HEK293 (cell line): ENCODE results near the gene GRK5.

Source experiments
- CTCF ChIA-PET: fragments of 350-600 bp; formaldehyde crosslinking; extraction: SDS; loops from one replicate; lab custom pipeline; 2021; ENCODE audit warnings: antibody characterized with exemption; lab: Yijun Ruan, JAX
- POLR2A ChIA-PET: fragments of 300-600 bp; formaldehyde crosslinking; extraction: SDS; loops from one replicate; lab custom pipeline; 2020; ENCODE audit warnings: antibody characterized with exemption, inconsistent platforms; lab: Yijun Ruan, JAX
- H3K27ac ChIP-seq: fragments of 200-500 bp; sonication (Bioruptor generic); 2 replicates; pipeline ENCODE4 v1.5.1; 2014; ENCODE audit warnings: low read depth, low read length, control low read depth, inconsistent platforms; ENCODE audit errors: extremely low read depth
- H3K36me3 ChIP-seq, 2 experiments: fragments of 200-500 bp in 1 of 2; sonication (Bioruptor generic) in 1 of 2; 1 replicate in 1 of 2; 2 replicates in 1 of 2; pipeline ENCODE4 v1.5.1; 2014 to 2017; ENCODE audit warnings: inconsistent platforms in 2 of 2, low read length in 2 of 2; ENCODE audit not compliant: control insufficient read depth in 2 of 2, insufficient read depth in 1 of 2
- H3K4me1 ChIP-seq: fragments of 200-500 bp; sonication (Bioruptor generic); 2 replicates; pipeline ENCODE4 v1.5.1; 2014; ENCODE audit warnings: mild to moderate bottlenecking, low read length, inconsistent platforms; ENCODE audit not compliant: control insufficient read depth, insufficient read depth
- H3K4me3 ChIP-seq: 2 replicates; pipeline ENCODE4 v1.5.1; 2011; ENCODE audit warnings: low read depth, mild to moderate bottlenecking, control low read depth, low read length, moderate library complexity
- H3K9me3 ChIP-seq: fragments of 200-500 bp; sonication (Bioruptor generic); 2 replicates; pipeline ENCODE4 v1.5.1; 2014; ENCODE audit warnings: low read depth, low read length, inconsistent platforms; ENCODE audit not compliant: control insufficient read depth, insufficient read depth
- GFI1B ChIP-seq: fragments of 450-650 bp; formaldehyde crosslinking; IDR thresholded peaks from 2 replicates; pipeline ENCODE4 v1.5.1; 2016; ENCODE audit warnings: missing biosample characterization, missing genetic modification characterization
- GLIS2 ChIP-seq: fragments of 450-650 bp; formaldehyde crosslinking; IDR thresholded peaks from 2 replicates; pipeline ENCODE4 v1.5.1; 2016; ENCODE audit warnings: missing biosample characterization, missing genetic modification characterization
- IKZF3 ChIP-seq: fragments of 450-650 bp; IDR thresholded peaks from 2 replicates; pipeline ENCODE4 v1.5.0; 2018; ENCODE audit warnings: missing biosample characterization, mild to moderate bottlenecking, missing genetic modification characterization, moderate library complexity
- KLF10 ChIP-seq: fragments of 450-650 bp; IDR thresholded peaks from 2 replicates; pipeline ENCODE4 v1.5.1; 2018; ENCODE audit warnings: missing biosample characterization, mild to moderate bottlenecking, missing genetic modification characterization
- KLF16 ChIP-seq: fragments of 450-650 bp; formaldehyde crosslinking; IDR thresholded peaks from 2 replicates; pipeline ENCODE4 v1.5.1; 2017; ENCODE audit warnings: missing biosample characterization, missing genetic modification characterization
- KLF7 ChIP-seq: fragments of 450-650 bp; formaldehyde crosslinking; IDR thresholded peaks from 2 replicates; pipeline ENCODE4 v1.5.1; 2016; ENCODE audit warnings: missing biosample characterization, missing genetic modification characterization, borderline replicate concordance
- KLF8 ChIP-seq: fragments of 450-650 bp; formaldehyde crosslinking; IDR thresholded peaks from 2 replicates; pipeline ENCODE4 v1.5.1; 2016; ENCODE audit warnings: missing biosample characterization, missing genetic modification characterization
- MYNN ChIP-seq: fragments of 450-650 bp; formaldehyde crosslinking; IDR thresholded peaks from 2 replicates; pipeline ENCODE4 v1.5.1; 2016; ENCODE audit warnings: missing biosample characterization, missing genetic modification characterization, borderline replicate concordance
- SP7 ChIP-seq: fragments of 450-650 bp; formaldehyde crosslinking; IDR thresholded peaks from 2 replicates; pipeline ENCODE4 v1.5.1; 2016; ENCODE audit warnings: missing biosample characterization, missing genetic modification characterization
- ZFP69B ChIP-seq: fragments of 450-650 bp; formaldehyde crosslinking; IDR thresholded peaks from 2 replicates; pipeline ENCODE4 v1.5.1; 2016; ENCODE audit warnings: missing biosample characterization, missing genetic modification characterization
- ZNF155 ChIP-seq: fragments of 450-650 bp; formaldehyde crosslinking; IDR thresholded peaks from 2 replicates; pipeline ENCODE4 v1.5.1; 2016; ENCODE audit warnings: missing biosample characterization, missing genetic modification characterization
- ZNF16 ChIP-seq: fragments of 450-650 bp; formaldehyde crosslinking; IDR thresholded peaks from 2 replicates; pipeline ENCODE4 v1.5.1; 2016; ENCODE audit warnings: low read depth, missing biosample characterization, missing genetic modification characterization
- ZNF223 ChIP-seq: fragments of 450-650 bp; formaldehyde crosslinking; IDR thresholded peaks from 2 replicates; pipeline ENCODE4 v1.5.1; 2016; ENCODE audit warnings: missing biosample characterization, missing genetic modification characterization
- ZNF239 ChIP-seq: fragments of 450-650 bp; formaldehyde crosslinking; IDR thresholded peaks from 2 replicates; pipeline ENCODE4 v1.5.1; 2016; ENCODE audit warnings: missing biosample characterization, missing genetic modification characterization
- ZNF335 ChIP-seq: fragments of 450-650 bp; formaldehyde crosslinking; conservative IDR thresholded peaks from 2 replicates; pipeline ENCODE4 v1.5.1; 2016; ENCODE audit warnings: missing biosample characterization, missing genetic modification characterization
- ZNF529 ChIP-seq: fragments of 450-650 bp; formaldehyde crosslinking; IDR thresholded peaks from 2 replicates; pipeline ENCODE4 v1.5.1; 2017; ENCODE audit warnings: missing genetic modification characterization, missing biosample characterization; ENCODE audit not compliant: insufficient replicate concordance
- ZNF585B ChIP-seq: fragments of 450-650 bp; formaldehyde crosslinking; IDR thresholded peaks from 2 replicates; pipeline ENCODE4 v1.5.1; 2016; ENCODE audit warnings: missing biosample characterization, missing genetic modification characterization
- ZNF600 ChIP-seq: fragments of 450-650 bp; formaldehyde crosslinking; IDR thresholded peaks from 2 replicates; pipeline ENCODE4 v1.5.1; 2016; ENCODE audit warnings: missing biosample characterization, missing genetic modification characterization
- ZNF677 ChIP-seq: fragments of 450-650 bp; IDR thresholded peaks from 2 replicates; pipeline ENCODE4 v1.5.0; 2018; ENCODE audit warnings: missing biosample characterization, mild to moderate bottlenecking, missing genetic modification characterization, moderate library complexity
- ZNF692 ChIP-seq: fragments of 450-650 bp; formaldehyde crosslinking; IDR thresholded peaks from 2 replicates; pipeline ENCODE4 v1.5.1; 2016; ENCODE audit warnings: missing biosample characterization, missing genetic modification characterization
- ZNF776 ChIP-seq: fragments of 450-650 bp; formaldehyde crosslinking; IDR thresholded peaks from 2 replicates; pipeline ENCODE4 v1.5.0; 2017; ENCODE audit warnings: missing biosample characterization, missing genetic modification characterization, borderline replicate concordance
- ZXDB ChIP-seq: fragments of 450-650 bp; formaldehyde crosslinking; IDR thresholded peaks from 2 replicates; pipeline ENCODE4 v1.5.1; 2016; ENCODE audit warnings: missing biosample characterization, missing genetic modification characterization
- TF ChIP-seq, protein P1 (sequence below): IDR thresholded peaks from 2 replicates; pipeline ENCODE4 v1.6.1; 2011; ENCODE audit warnings: mild to moderate bottlenecking, low read depth, low read length, borderline replicate concordance
- TF ChIP-seq, protein P2 (sequence below): fragments of 450-650 bp; formaldehyde crosslinking; IDR thresholded peaks from 2 replicates; pipeline ENCODE4 v1.5.1; 2016; ENCODE audit warnings: missing biosample characterization, missing genetic modification characterization
- TF ChIP-seq, protein P3 (sequence below): fragments of 450-650 bp; formaldehyde crosslinking; IDR thresholded peaks from 2 replicates; pipeline ENCODE4 v1.5.1; 2016; ENCODE audit warnings: missing biosample characterization, missing genetic modification characterization, borderline replicate concordance

GRK5 gene

GRCh38 chr10:119316002-119316358 lies 108.6 kb downstream of the GRK5 start:
- H3K4me3 ChIP-seq, result no peak overlapping the region
- H3K27ac ChIP-seq, result peak overlapping the region; percentile 70; the same call in 1 of the 2 replicates
- H3K9me3 ChIP-seq, result no peaks in the 10 kb centered on the region
- TF ChIP-seq KLF7 (tag by site-specific recombination), result no peak
- no peak for TF ChIP-seq IKZF3
- TF ChIP-seq ZNF585B, result no peak
- TF ChIP-seq, protein P1, sequence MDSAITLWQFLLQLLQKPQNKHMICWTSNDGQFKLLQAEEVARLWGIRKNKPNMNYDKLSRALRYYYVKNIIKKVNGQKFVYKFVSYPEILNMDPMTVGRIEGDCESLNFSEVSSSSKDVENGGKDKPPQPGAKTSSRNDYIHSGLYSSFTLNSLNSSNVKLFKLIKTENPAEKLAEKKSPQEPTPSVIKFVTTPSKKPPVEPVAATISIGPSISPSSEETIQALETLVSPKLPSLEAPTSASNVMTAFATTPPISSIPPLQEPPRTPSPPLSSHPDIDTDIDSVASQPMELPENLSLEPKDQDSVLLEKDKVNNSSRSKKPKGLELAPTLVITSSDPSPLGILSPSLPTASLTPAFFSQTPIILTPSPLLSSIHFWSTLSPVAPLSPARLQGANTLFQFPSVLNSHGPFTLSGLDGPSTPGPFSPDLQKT, result no peak
- TF ChIP-seq, protein P2, sequence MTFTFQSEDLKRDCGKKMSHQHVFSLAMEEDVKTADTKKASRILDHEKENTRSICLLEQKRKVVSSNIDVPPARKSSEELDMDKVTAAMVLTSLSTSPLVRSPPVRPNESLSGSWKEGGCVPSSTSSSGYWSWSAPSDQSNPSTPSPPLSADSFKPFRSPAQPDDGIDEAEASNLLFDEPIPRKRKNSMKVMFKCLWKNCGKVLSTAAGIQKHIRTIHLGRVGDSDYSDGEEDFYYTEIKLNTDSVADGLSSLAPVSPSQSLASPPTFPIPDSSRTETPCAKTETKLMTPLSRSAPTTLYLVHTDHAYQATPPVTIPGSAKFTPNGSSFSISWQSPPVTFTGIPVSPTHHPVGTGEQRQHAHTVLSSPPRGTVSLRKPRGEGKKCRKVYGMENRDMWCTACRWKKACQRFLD, result no peak
- no peak for TF ChIP-seq ZNF155 (tag by site-specific recombination)
- TF ChIP-seq KLF8 (tag by site-specific recombination), result no peak
- TF ChIP-seq ZNF335 (tag by site-specific recombination), result no peak
- TF ChIP-seq ZNF223 (tag by site-specific recombination), result no peak
- no peak for TF ChIP-seq ZNF677
- no peak for TF ChIP-seq ZNF776
- no peaks in the 10 kb centered on the region for H3K36me3 ChIP-seq
- CTCF ChIA-PET, result interaction anchor here (0.6 to 1.5 kb wide), 3 partner anchors 103 to 129 kb away, joined by 3 to 7 read pairs (median 3); partner anchors contain the start of gene GRK5
- POLR2A ChIA-PET, result interaction anchor here (1.7 kb wide), 1 partner anchor 10 kb away, joined by 7 read pairs; no protein-coding TSS in a partner anchor
- H3K4me1 ChIP-seq, result peaks cover 26% of the 10 kb centered on the region

GRCh38 chr10:119316729-119317097 lies 109.3 kb downstream of the GRK5 start:
- H3K36me3 ChIP-seq, result no peaks in the 10 kb centered on the region
- no peak overlapping the region for H3K4me3 ChIP-seq
- H3K9me3 ChIP-seq, result no peaks in the 10 kb centered on the region
- peak overlapping the region; percentile 70 for H3K27ac ChIP-seq
- peaks cover 26% of the 10 kb centered on the region for H3K4me1 ChIP-seq
- ChIA-PET POLR2A (interaction anchor here (1.7 kb wide), 1 partner anchor 10 kb away, joined by 7 read pairs; no protein-coding TSS in a partner anchor), CTCF (interaction anchor here (0.6 to 1.5 kb wide), 3 partner anchors 104 to 129 kb away, joined by 3 to 7 read pairs (median 3); partner anchors contain the start of gene GRK5)
- peak; percentile 77 for TF ChIP-seq KLF10
- no peak for TF ChIP-seq ZNF239 (tag by site-specific recombination)
- no peak for TF ChIP-seq ZFP69B (tag by site-specific recombination)
- TF ChIP-seq SP7 (tag by site-specific recombination), result no peak
- peak; percentile 69; the same call in 1 of the 2 replicates for TF ChIP-seq ZXDB
- TF ChIP-seq, protein P3, sequence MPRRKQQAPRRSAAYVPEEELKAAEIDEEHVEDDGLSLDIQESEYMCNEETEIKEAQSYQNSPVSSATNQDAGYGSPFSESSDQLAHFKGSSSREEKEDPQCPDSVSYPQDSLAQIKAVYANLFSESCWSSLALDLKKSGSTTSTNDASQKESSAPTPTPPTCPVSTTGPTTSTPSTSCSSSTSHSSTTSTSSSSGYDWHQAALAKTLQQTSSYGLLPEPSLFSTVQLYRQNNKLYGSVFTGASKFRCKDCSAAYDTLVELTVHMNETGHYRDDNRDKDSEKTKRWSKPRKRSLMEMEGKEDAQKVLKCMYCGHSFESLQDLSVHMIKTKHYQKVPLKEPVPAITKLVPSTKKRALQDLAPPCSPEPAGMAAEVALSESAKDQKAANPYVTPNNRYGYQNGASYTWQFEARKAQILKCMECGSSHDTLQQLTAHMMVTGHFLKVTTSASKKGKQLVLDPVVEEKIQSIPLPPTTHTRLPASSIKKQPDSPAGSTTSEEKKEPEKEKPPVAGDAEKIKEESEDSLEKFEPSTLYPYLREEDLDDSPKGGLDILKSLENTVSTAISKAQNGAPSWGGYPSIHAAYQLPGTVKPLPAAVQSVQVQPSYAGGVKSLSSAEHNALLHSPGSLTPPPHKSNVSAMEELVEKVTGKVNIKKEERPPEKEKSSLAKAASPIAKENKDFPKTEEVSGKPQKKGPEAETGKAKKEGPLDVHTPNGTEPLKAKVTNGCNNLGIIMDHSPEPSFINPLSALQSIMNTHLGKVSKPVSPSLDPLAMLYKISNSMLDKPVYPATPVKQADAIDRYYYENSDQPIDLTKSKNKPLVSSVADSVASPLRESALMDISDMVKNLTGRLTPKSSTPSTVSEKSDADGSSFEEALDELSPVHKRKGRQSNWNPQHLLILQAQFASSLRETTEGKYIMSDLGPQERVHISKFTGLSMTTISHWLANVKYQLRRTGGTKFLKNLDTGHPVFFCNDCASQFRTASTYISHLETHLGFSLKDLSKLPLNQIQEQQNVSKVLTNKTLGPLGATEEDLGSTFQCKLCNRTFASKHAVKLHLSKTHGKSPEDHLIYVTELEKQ (tag by site-specific recombination), result 0 out of 2 replicates have a peak, but pooled peaks have one; percentile 46
- TF ChIP-seq KLF16 (tag by site-specific recombination), result no peak
- TF ChIP-seq MYNN (tag by site-specific recombination), result no peak
- TF ChIP-seq GFI1B, result no peak
- TF ChIP-seq ZNF16, result no peak
- TF ChIP-seq ZNF692 (tag by site-specific recombination), result peak; percentile 18; the same call in 1 of the 2 replicates
- TF ChIP-seq GLIS2, result no peak
- no peak for TF ChIP-seq ZNF529 (tag by site-specific recombination)
- TF ChIP-seq ZNF600 (tag by site-specific recombination), result 0 out of 2 replicates have a peak, but pooled peaks have one; percentile 13
